22Rv1 (cell line): ENCODE results near the gene MXD1.

Experiments
- CTCF ChIP-seq: fragments of 450-650 bp; IDR thresholded peaks from 2 replicates; pipeline ENCODE4 v1.5.1; 2017; ENCODE audit warnings: mild to moderate bottlenecking
- ZFX ChIP-seq: fragments of 450-650 bp; IDR thresholded peaks from 2 replicates; pipeline ENCODE4 v1.6.1; 2017; ENCODE audit warnings: antibody characterized with exemption, borderline replicate concordance

DNA sequence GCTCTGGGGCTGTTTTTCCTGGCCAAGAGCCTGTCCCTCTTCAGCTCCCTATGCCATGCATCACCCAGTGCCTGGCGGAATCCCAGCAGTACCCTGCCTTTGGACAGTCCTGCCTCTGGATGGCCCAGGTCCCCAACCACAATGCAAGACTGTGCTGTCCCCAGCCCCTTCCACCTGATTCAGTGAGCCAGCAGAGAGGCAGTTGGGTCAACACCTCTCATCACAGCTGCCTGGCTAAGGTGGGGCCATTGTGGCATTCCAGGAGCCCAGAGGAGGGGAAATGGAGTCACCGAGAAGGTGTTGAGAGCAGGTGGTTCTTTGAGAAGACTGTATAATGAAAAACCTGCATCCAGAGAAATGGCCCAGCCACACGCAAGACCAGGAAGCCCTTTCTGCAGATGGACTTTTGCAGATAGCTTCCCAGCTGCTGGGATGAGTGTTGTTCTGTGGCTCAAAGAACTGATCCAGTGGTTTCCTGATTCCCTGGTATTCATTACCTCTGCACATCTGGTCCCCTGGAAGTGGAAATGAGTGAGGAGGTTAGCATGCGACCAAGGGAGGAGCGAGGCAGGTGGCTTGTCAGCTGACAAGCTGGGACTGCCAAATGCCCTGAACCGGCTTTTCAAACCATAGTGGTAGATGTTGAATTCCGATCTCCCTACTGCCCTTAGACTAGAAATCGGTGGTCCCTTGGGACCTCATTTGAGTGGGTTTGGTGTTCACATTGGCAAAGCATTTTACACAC is 48.2 kb downstream of the MXD1 start:
- TF ChIP-seq CTCF, result no peak
- no peak for TF ChIP-seq ZFX
